A673 (cell line): ENCODE measurements around the gene ADAM19. TPM values are rescaled to one million over a fixed set of nuclear protein-coding genes. Genes with fewer than 3 reads are reported as not detected.

Experiments
- BruUV-seq: library from RNA; stranded (reverse); fragments of 400-500 nt; replicated peaks from 2 replicates; lab custom pipeline; 2021; lab: Mats Ljungman, UMichigan
- CTCF ChIA-PET: fragments of 300-600 bp; sonication (Branson Sonifier 250); formaldehyde crosslinking; loops from one replicate; lab custom pipeline; 2022; ENCODE audit warnings: antibody characterized with exemption; lab: Charles Lee
- POLR2A ChIA-PET: fragments of 300-600 bp; sonication (Branson Sonifier 250); formaldehyde crosslinking; loops from one replicate; lab custom pipeline; 2022; ENCODE audit warnings: antibody characterized with exemption; ENCODE audit not compliant: low non-redundant PET; lab: Charles Lee
- DNase-seq: peaks from one replicate; pipeline ENCODE4 v3.0.0-alpha.2; 2015; ENCODE audit warnings: low spot score
- H3K27ac ChIP-seq: fragments of 200-600 bp; sonication (generic); 2 replicates; pipeline ENCODE4 v1.5.1; 2016; ENCODE audit warnings: mixed run types, low read depth, mild to moderate bottlenecking, mixed read lengths, antibody characterized with exemption, low read length; ENCODE audit not compliant: poor library complexity, severe bottlenecking
- H3K27me3 ChIP-seq: fragments of 200-600 bp; sonication (generic); replicated peaks from 2 replicates; pipeline ENCODE4 v1.6.1; 2017; ENCODE audit warnings: mixed run types, low read depth, mild to moderate bottlenecking, mixed read lengths, antibody characterized with exemption, low read length; ENCODE audit not compliant: insufficient read depth, poor library complexity
- H3K36me3 ChIP-seq: fragments of 200-600 bp; sonication (generic); 2 replicates; pipeline ENCODE4 v1.6.1; 2016; ENCODE audit warnings: mixed run types, mild to moderate bottlenecking, mixed read lengths, antibody characterized with exemption, low read length; ENCODE audit not compliant: insufficient read depth, poor library complexity, severe bottlenecking
- H3K4me1 ChIP-seq: fragments of 200-600 bp; sonication (generic); 2 replicates; pipeline ENCODE4 v1.6.1; 2017; ENCODE audit warnings: mixed run types, mild to moderate bottlenecking, mixed read lengths, antibody characterized with exemption, low read length; ENCODE audit not compliant: insufficient read depth, poor library complexity, severe bottlenecking
- H3K4me3 ChIP-seq: fragments of 200-600 bp; sonication (generic); 2 replicates; pipeline ENCODE4 v1.5.1; 2016; ENCODE audit warnings: low read depth, mixed run types, mild to moderate bottlenecking, mixed read lengths, low read length; ENCODE audit not compliant: poor library complexity, severe bottlenecking
- H3K9me3 ChIP-seq: fragments of 200-600 bp; sonication (generic); 2 replicates; pipeline ENCODE4 v1.6.1; 2016; ENCODE audit warnings: mixed run types, low read depth, mild to moderate bottlenecking, mixed read lengths, antibody characterized with exemption, low read length; ENCODE audit not compliant: poor library complexity, severe bottlenecking
- EZH2 ChIP-seq: fragments of 200-600 bp; sonication (generic); IDR thresholded peaks from 2 replicates; pipeline ENCODE4 v1.6.1; 2017; ENCODE audit warnings: borderline replicate concordance, low read depth, mild to moderate bottlenecking, mixed read lengths, antibody characterized with exemption, low read length; ENCODE audit not compliant: poor library complexity, severe bottlenecking
- intact Hi-C: fragments of 100-400 bp; cut with micrococcal nuclease; formaldehyde crosslinking; loops from one replicate; pipeline ENCODE4 v1.10.0; 2022; ENCODE audit not compliant: unreplicated experiment
- total RNA-seq: library from RNA; stranded (reverse); gene quantifications from 2 replicates; pipeline ENCODE4 v1.2.3, GENCODE V29; 2021
- TF ChIP-seq, protein P1 (sequence below): fragments of 300-800, 200-600 bp; sonication (generic); conservative IDR thresholded peaks from 2 replicates; pipeline ENCODE4 v1.5.1; 2017; ENCODE audit warnings: low read depth, mild to moderate bottlenecking, antibody characterized with exemption, low read length, moderate library complexity, mixed read lengths

ADAM19 gene
- total RNA-seq, 1 experiment from 2014 or later, result 1.7 TPM

DNA sequence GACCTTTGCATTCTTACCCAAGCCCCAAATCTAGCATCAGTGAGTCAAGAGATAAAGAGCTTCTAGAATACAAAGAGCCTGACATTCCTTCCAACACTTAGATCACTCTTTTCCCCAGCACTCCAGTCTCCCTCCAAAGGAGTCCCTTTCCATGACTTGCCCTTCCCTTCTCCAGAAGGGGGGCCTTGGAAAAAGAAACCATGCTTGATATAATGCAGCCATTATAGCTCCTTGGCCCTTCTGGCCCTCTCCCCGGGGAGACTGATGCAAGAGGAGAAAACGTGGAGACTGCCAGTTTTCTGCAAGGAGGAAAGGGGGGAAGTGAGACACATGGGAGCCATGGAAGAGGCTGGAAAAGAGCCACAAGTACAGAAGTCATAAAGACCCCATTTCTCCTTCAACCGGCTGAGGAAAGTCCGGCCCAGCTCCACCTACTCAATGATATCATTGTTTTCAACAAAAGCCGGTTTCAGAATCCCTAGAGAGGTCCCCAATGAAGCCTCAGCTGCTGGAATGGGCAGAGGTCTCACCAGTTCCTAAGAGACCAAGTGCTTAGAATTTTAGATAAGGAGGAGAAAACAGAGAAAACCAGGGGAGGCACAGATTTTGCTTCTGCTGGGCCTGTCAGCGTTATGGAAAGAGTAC, 29.0 kb downstream of the ADAM19 start:
- no peak for DNase-seq
- ChIA-PET POLR2A (no interaction called here), CTCF (no interaction called here)
- BruUV-seq, result no TSS peak
- Histone ChIP-seq H3K27me3 (no peaks in the 10 kb centered on the region), H3K36me3 (no peaks in the 10 kb centered on the region), H3K9me3 (no peaks in the 10 kb centered on the region), H3K4me3 (no peak overlapping the region), H3K27ac (no peak overlapping the region), H3K4me1 (no peaks in the 10 kb centered on the region)
- intact Hi-C loops, result no loop called here
- TF ChIP-seq, protein P1, sequence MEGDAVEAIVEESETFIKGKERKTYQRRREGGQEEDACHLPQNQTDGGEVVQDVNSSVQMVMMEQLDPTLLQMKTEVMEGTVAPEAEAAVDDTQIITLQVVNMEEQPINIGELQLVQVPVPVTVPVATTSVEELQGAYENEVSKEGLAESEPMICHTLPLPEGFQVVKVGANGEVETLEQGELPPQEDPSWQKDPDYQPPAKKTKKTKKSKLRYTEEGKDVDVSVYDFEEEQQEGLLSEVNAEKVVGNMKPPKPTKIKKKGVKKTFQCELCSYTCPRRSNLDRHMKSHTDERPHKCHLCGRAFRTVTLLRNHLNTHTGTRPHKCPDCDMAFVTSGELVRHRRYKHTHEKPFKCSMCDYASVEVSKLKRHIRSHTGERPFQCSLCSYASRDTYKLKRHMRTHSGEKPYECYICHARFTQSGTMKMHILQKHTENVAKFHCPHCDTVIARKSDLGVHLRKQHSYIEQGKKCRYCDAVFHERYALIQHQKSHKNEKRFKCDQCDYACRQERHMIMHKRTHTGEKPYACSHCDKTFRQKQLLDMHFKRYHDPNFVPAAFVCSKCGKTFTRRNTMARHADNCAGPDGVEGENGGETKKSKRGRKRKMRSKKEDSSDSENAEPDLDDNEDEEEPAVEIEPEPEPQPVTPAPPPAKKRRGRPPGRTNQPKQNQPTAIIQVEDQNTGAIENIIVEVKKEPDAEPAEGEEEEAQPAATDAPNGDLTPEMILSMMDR, result no peak
- TF ChIP-seq EZH2, result no peak

DNA sequence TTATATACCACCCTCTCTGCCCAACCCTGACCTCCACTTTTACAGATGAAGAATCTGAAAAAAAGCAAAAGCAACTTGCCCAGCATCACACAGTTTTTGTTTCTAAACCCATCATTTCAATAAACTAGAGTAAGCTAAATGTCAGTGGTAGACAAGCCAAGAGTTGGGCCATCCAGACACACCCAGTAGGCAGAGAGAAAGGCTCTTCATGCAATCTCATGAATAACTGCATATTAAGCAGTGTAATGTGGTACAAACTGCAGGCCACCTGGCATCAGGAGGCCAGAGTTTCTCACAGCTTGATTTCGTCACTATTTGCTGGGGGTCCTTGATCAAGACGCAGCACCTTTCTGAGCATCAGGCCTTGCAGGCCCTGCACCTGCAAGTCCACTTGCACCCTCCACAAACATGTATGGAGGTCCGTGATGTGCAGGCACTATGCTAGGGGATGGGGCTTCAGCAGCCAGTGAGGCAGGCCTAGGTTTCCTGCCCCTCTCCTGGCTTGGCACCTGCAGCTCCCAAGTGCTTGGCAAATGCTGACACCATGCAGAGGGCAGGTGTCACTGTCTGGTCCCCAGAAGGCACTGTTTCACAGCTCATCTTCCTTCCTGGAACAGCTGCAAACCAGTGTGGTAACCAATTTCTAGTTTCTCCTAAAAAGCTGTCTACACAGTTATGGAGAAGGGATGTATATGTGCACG, 29.8 kb downstream of the ADAM19 start:
- CTCF ChIA-PET, result no interaction called here

DNA sequence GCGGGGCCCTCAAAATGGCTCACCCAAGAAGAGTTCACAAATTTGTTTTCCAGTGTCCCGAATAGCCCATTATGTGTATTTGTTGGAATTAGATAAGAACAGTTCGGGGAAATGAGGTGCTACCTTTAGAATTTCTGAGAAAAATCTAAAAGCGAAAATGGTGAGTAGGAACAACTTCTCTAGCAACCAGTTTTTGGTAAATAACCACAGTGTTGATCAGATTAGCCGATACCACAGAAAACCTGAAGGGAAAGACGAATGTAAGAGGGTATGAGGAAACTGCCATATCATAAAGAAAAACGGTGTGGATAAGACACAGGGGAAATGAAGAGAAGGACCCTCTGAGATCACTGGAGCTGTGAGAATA, 31.0 kb downstream of the ADAM19 start:
- TF ChIP-seq, protein P1, result no peak
- no peak for TF ChIP-seq EZH2
- ChIA-PET POLR2A (no interaction called here), CTCF (no interaction called here)
- no peaks in the 10 kb centered on the region for H3K27me3 ChIP-seq
- H3K27ac ChIP-seq, result no peak overlapping the region
- intact Hi-C loops, result no loop called here
- DNase-seq, result no peak
- H3K4me3 ChIP-seq, result no peak overlapping the region
- H3K4me1 ChIP-seq, result no peaks in the 10 kb centered on the region
- no TSS peak for BruUV-seq
- no peaks in the 10 kb centered on the region for H3K36me3 ChIP-seq
- no peaks in the 10 kb centered on the region for H3K9me3 ChIP-seq

More for the DNA sequence above, 29.8 kb downstream of the ADAM19 start:
- TF ChIP-seq, protein P1, result no peak
- no peak for TF ChIP-seq EZH2
- no peaks in the 10 kb centered on the region for H3K4me1 ChIP-seq
- DNase-seq, result no peak
- POLR2A ChIA-PET, result no interaction called here
- no peak overlapping the region for H3K27ac ChIP-seq
- BruUV-seq, result no TSS peak
- H3K36me3 ChIP-seq, result no peaks in the 10 kb centered on the region
- no peak overlapping the region for H3K4me3 ChIP-seq
- no peaks in the 10 kb centered on the region for H3K9me3 ChIP-seq
- intact Hi-C loops, result no loop called here
- no peaks in the 10 kb centered on the region for H3K27me3 ChIP-seq
